Measurements from ENCODE around the gene NOC3L.
"Not testable (repeated sequence)": the region's sequence is repeated elsewhere in the genome, so short reads cannot be mapped to it uniquely, and the experiment has no call there.

Gene NOC3L

DNA sequence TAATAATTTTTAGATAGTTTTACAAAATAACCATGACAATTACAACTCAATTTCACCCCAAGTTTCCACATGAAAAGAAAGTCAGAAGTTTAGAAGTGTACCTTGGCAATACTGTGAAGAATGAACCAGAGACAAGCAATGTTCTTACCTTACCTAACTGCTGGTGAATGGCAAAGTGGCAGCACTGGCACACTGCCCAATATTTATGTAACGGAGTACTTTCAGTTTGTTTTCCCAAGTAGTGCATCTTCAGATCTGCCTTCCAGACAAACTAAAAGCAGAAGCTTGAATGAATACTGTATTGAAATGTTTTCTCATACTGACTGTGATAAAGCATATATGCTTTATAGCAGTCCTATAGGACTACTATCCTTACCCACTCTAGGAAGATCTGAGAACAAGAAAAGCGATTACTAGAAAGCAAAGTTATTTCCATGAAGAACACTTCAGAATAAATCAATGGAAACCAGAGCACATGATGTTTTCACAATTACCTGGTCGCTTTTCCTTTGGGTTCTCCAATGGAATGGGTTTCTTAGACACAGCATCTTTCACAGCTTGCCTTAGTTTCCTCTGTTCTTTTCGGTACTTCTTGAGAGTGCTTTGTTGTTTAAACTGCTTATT is 1.5 kb downstream of the NOC3L start:
- TF ChIP-seq, protein P1, sequence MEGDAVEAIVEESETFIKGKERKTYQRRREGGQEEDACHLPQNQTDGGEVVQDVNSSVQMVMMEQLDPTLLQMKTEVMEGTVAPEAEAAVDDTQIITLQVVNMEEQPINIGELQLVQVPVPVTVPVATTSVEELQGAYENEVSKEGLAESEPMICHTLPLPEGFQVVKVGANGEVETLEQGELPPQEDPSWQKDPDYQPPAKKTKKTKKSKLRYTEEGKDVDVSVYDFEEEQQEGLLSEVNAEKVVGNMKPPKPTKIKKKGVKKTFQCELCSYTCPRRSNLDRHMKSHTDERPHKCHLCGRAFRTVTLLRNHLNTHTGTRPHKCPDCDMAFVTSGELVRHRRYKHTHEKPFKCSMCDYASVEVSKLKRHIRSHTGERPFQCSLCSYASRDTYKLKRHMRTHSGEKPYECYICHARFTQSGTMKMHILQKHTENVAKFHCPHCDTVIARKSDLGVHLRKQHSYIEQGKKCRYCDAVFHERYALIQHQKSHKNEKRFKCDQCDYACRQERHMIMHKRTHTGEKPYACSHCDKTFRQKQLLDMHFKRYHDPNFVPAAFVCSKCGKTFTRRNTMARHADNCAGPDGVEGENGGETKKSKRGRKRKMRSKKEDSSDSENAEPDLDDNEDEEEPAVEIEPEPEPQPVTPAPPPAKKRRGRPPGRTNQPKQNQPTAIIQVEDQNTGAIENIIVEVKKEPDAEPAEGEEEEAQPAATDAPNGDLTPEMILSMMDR (IDR thresholded peaks at IDR 0.05; ENCODE audit: low read depth, low read length) = no peak
- peak overlapping the region; percentile 62 for H3K4me3 ChIP-seq (ENCODE audit: low read depth, low read length)

- H3K4me3 ChIP-seq (ENCODE audit: low read depth, low read length) = peak overlapping the region; percentile 53
- TF ChIP-seq, protein P1 (IDR thresholded peaks at IDR 0.05; ENCODE audit: low read depth, low read length) = no peak
Observed at GRCh38 chr10:94358480-94358879, 4.3 kb downstream of the NOC3L start.

DNA sequence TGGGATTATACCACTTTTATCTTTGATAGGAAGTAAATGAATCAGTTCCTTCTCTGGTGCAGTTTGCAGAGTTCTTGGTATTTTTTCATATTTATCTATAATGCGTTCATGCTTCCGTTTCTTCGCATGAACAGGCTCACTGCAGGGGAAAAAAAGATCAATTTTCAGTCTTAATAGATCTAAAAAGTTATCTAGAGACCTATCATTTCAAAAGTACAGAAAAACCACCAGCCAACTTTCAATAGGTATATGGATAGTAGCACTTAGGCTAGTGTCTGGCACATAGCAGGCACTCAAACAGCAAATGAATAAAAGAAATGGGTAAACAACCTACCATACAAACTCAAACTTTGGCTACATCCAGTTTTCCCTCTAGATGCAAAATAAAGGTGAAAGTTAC is 5.5 kb downstream of the NOC3L start:
- TF ChIP-seq, protein P1 (IDR thresholded peaks at IDR 0.05; ENCODE audit: low read depth, low read length) = no peak
- no peak overlapping the region for H3K4me3 ChIP-seq (ENCODE audit: low read depth, low read length)

DNA sequence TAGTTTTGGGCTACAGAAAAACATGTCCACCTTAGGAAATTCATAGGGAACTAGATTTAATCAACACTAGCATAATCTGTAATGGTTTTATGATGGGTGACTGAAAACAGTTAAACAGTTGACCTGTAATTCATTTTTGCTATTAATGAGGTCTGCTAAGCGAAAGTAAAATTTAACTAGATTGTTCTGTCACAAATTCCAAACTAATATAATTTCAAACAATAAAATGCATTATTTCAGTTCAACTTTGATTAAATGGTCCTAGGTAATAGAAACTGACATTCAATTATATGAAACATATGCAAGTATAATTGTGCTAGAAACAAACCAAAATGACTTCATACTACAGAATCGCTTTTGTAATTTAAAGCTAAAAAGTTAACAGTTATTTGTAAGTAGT is 6.9 kb downstream of the NOC3L start:
- TF ChIP-seq, protein P1 (IDR thresholded peaks at IDR 0.05; ENCODE audit: low read depth, low read length) = no peak

DNA sequence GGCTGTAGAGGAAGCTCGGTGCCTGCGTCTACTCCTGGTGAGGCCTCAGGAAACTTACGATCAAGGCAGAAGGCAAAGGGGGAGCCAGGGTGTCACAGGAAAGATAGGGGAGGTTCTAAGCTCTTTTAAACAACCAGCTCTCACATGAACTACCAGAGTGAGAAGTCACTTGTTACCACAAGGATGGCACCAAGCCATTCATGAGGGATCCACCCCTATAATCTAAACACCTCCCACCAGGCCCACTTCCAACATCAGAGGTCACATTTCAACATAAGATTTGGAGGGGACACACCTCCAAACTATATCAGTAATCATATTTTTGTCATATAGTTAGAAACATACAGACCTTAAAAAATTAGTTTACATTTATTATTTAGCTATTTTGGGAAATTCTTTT is 9.4 kb downstream of the NOC3L start:
- no peak overlapping the region for H3K4me3 ChIP-seq (ENCODE audit: low read depth, low read length)
- TF ChIP-seq, protein P1 (IDR thresholded peaks at IDR 0.05; ENCODE audit: low read depth, low read length) = no peak

More for the DNA sequence above, 6.9 kb downstream of the NOC3L start:
- H3K4me3 ChIP-seq (ENCODE audit: low read depth, low read length) = no peak overlapping the region

DNA sequence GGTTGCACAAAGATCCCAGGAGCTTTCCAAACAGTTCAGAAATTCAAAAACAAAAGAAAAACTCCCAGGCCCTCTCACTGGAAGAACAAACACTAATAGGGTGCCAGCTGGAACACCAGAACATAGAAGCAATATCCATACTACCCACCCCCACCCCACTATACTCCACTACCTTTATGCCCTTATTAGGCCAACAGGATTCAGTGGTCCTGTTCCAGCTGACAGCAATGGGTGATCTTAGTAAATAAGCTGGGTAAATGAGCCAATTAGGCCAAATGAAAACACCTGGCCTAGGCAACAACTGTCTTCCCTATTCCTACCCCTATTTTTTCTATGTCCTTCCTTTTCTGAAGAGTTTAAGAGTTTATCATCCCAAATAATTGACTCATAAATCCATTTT is 11.7 kb downstream of the NOC3L start:
- no peak overlapping the region for H3K4me3 ChIP-seq (ENCODE audit: low read depth, low read length)
- TF ChIP-seq, protein P1 (IDR thresholded peaks at IDR 0.05; ENCODE audit: low read depth, low read length) = no peak

- H3K4me3 ChIP-seq (ENCODE audit: low read depth, low read length) = not testable (repeated sequence)
Observed at GRCh38 chr10:94350500-94350899, 12.2 kb downstream of the NOC3L start.

DNA sequence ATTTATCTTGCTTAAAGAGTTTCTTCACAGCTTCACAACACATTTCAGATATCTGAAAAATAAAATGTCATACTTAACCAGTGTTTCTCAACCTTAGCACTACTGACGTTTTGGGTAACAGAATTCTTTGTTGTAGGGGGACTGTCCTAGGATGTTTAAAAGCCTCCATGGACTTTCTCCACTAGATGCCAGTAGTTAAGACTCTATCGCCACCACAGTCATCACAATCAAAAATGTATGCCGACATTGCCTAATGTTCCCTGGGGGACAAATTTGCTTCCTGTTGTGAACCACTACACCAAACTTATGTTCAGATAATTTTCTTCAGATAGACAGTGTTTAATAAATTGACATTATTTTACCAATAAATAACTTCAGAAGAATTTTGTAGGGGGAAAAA is 13.4 kb downstream of the NOC3L start:
- no peak overlapping the region for H3K4me3 ChIP-seq (ENCODE audit: low read depth, low read length)
- TF ChIP-seq, protein P1 (IDR thresholded peaks at IDR 0.05; ENCODE audit: low read depth, low read length) = no peak
